Measurements from ENCODE around the gene RELB.

- no peak for TF ChIP-seq CTCF (conservative IDR thresholded peaks at IDR 0.05 in 1 of 2, IDR thresholded peaks at IDR 0.05 in 1 of 2; ENCODE audit: low read depth in 1 of 2, low read length in 2 of 2)
- no peak for TF ChIP-seq EZH2 (IDR thresholded peaks at IDR 0.05; ENCODE audit: low read length, missing control alignments)
These were observed 26.4 kb upstream of the RELB start for GRCh38 chr19:44974857-44975256.
